ENCODE measurements around the gene HORMAD2.

DNA sequence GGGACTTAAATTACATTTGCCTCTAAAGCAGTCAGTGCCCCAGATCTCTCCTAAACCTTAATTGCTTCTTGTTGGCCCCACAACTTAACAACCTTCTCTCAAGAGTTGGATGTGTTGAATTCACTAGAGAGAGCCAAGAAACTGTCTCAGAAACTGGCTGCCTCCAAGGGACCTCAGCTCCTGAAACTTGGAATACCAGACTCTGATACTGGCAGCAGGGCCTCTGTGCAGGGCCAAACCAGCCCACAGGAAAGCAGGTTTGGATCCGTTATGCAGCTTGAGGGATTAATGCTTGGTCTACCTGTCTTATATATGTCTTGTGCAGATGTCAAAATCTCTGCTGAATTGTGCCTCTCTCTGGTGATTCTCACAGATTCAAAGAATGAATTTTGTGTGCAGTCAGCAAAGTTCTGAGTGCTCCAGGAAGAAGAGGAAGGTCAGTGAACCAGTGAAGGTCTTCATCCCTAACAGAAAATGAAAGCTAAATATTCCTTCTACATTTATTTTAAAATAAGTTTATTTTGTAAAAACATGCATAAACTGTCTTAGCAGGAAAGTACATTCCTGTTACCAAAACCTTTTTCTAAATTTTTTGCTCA is 95.5 kb downstream of the HORMAD2 start:
- TF ChIP-seq CEBPB (IDR thresholded peaks at IDR 0.05): no peak
- TF ChIP-seq, protein P1, sequence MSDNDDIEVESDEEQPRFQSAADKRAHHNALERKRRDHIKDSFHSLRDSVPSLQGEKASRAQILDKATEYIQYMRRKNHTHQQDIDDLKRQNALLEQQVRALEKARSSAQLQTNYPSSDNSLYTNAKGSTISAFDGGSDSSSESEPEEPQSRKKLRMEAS (IDR thresholded peaks at IDR 0.05): no peak
